SW 1271 (cell line): ENCODE data around the gene ALDH3B2.
A peak's percentile ranks its signal among the peaks of the same experiment; 100 is the strongest.
"Not testable (repeated sequence)": the region's sequence is repeated elsewhere in the genome, so short reads cannot be mapped to it uniquely, and the experiment has no call there.

Experiments used
- DNase-seq, 2 experiments: peaks; one replicate each; lab custom pipeline; 2025; lab: John Stamatoyannopoulos, UW

ALDH3B2 gene

GRCh38 chr11:67685641-67686332 lies 11.4 kb upstream of the ALDH3B2 start:
- DNase-seq, result not testable (repeated sequence)

- not testable (repeated sequence) for DNase-seq
Observed at GRCh38 chr11:67682126-67683034, 8.0 kb upstream of the ALDH3B2 start.

- DNase-seq, result no peak
Observed at GRCh38 chr11:67680696-67681470, 6.5 kb upstream of the ALDH3B2 start.

- DNase-seq, result no peak
Observed at GRCh38 chr11:67675058-67675747, 780 bp upstream of the ALDH3B2 start.

- no peak for DNase-seq
Observed at GRCh38 chr11:67673902-67674301, 521 bp downstream of the ALDH3B2 start.

- no peak for DNase-seq
Observed at GRCh38 chr11:67673358-67673757, 1.1 kb downstream of the ALDH3B2 start.

GRCh38 chr11:67671211-67671520 lies 3.3 kb downstream of the ALDH3B2 start:
- DNase-seq, result no peak

- DNase-seq, result no peak
Observed at GRCh38 chr11:67670316-67671210, 3.9 kb downstream of the ALDH3B2 start.

GRCh38 chr11:67668192-67668551 lies 6.3 kb downstream of the ALDH3B2 start:
- no peak for DNase-seq

GRCh38 chr11:67667490-67668191 lies 6.8 kb downstream of the ALDH3B2 start:
- DNase-seq, result no peak

GRCh38 chr11:67666676-67667489 lies 7.5 kb downstream of the ALDH3B2 start:
- no peak for DNase-seq

- DNase-seq, result no peak
Observed at GRCh38 chr11:67666303-67666645, 8.1 kb downstream of the ALDH3B2 start.

GRCh38 chr11:67665541-67666302 lies 8.7 kb downstream of the ALDH3B2 start:
- DNase-seq, result peak in 1 of 2 experiments; percentile 18

- no peak for DNase-seq
Observed at GRCh38 chr11:67664696-67665540, 9.5 kb downstream of the ALDH3B2 start.

- DNase-seq, result no peak
Observed at GRCh38 chr11:67664213-67664585, 10.2 kb downstream of the ALDH3B2 start.

- DNase-seq, result no peak
Observed at GRCh38 chr11:67663532-67664212, 10.8 kb downstream of the ALDH3B2 start.

GRCh38 chr11:67662835-67663531 lies 11.4 kb downstream of the ALDH3B2 start:
- DNase-seq, result no peak
